Activated T-helper 2 cell treated with anti-CD3 and anti-CD28 coated beads, Interferon-gamma antibody, Interleukin-2, Interleukin-4, amounts not matched to agents 10 μg/mL and 5 μg/mL and 100 μg/mL, durations not matched to agents 14 hours and 24 hours and 36 hours (primary cell): ENCODE data around the gene EIF3B. TPM values are rescaled to one million over a fixed set of nuclear protein-coding genes. Genes with fewer than 3 reads are reported as not detected.
"Not testable (repeated sequence)": the region's sequence is repeated elsewhere in the genome, so short reads cannot be mapped to it uniquely, and the experiment has no call there.

Source experiments
- DNase-seq: peaks from one replicate; pipeline ENCODE4 v3.0.0; 2021; ENCODE audit warnings: low spot score
- H3K27ac Mint-ChIP-seq: one replicate; pipeline ENCODE4 v1.8.0; 2021; ENCODE audit warnings: mixed read lengths
- H3K27me3 Mint-ChIP-seq: one replicate; pipeline ENCODE4 v1.8.0; 2021; ENCODE audit warnings: low read depth, mixed read lengths
- H3K36me3 Mint-ChIP-seq: one replicate; pipeline ENCODE4 v1.8.0; 2021; ENCODE audit warnings: low read depth, mixed read lengths
- H3K4me1 Mint-ChIP-seq: one replicate; pipeline ENCODE4 v1.8.0; 2021; ENCODE audit warnings: low read depth, mixed read lengths
- H3K4me3 Mint-ChIP-seq: one replicate; pipeline ENCODE4 v1.8.0; 2021; ENCODE audit warnings: low read depth, mild to moderate bottlenecking, moderate library complexity, mixed read lengths
- H3K9me3 Mint-ChIP-seq: one replicate; pipeline ENCODE4 v1.8.0; 2021; ENCODE audit warnings: mixed read lengths
- intact Hi-C: fragments of 100-400 bp; cut with micrococcal nuclease; formaldehyde crosslinking; loops from one replicate; pipeline ENCODE4 v1.15.1; 2023
- total RNA-seq: library from RNA; stranded (reverse); gene quantifications from 2 replicates; pipeline ENCODE4 v1.2.3, GENCODE V29; 2022

The EIF3B gene
- total RNA-seq, 1 donor from 2014 or later: 242 TPM

DNA sequence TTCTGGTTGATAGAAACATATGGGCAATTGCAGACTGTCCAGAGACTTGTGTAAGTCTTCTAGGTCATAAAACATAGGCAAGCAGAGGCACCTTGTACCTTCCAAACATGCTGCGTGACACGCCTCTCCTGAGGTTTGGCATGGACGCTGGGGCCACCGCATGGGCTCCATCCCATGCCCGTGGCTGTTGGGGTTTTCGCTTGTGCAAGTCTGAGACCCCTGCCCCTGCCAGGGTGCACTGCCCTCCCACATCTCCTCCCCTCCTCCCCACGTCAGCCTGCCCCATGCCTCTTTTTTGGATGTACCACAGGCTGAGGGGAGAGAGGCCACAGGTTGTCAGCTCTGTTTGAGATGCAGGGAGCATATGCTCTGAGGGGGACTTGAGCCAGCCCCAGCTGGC is 19.0 kb downstream of the EIF3B start:
- intact Hi-C loops: no loop called here
- DNase-seq: no peak
- peaks cover 83% of the 10 kb centered on the region for H3K36me3 Mint-ChIP-seq
- H3K27me3 Mint-ChIP-seq: no peaks in the 10 kb centered on the region
- no peak overlapping the region for H3K4me3 Mint-ChIP-seq
- H3K27ac Mint-ChIP-seq: no peak overlapping the region
- H3K9me3 Mint-ChIP-seq: no peaks in the 10 kb centered on the region
- H3K4me1 Mint-ChIP-seq: no peaks in the 10 kb centered on the region

DNA sequence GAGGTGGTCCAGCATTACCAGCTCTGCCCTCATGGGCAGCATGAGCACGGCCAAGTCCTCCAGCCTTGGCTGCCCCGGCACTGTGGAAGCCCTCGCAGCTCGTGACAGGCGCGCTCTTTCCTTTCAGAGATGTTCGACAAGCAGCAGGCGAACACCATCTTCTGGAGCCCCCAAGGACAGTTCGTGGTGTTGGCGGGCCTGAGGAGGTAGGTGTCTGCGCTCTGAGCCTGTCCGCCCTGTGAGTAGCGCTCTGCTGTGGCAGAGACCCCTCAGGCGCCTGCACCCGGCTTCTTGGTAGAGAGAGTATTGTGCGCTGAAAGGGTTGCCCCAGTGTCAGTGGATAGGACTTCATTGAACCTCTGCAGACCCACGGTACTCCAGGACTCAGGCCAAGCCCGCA is 19.8 kb downstream of the EIF3B start:
- Mint-ChIP-seq H3K36me3 (peaks cover 83% of the 10 kb centered on the region), H3K4me1 (no peaks in the 10 kb centered on the region), H3K4me3 (no peak overlapping the region), H3K9me3 (no peaks in the 10 kb centered on the region), H3K27me3 (no peaks in the 10 kb centered on the region), H3K27ac (no peak overlapping the region)
- intact Hi-C loops: no loop called here
- no peak for DNase-seq

DNA sequence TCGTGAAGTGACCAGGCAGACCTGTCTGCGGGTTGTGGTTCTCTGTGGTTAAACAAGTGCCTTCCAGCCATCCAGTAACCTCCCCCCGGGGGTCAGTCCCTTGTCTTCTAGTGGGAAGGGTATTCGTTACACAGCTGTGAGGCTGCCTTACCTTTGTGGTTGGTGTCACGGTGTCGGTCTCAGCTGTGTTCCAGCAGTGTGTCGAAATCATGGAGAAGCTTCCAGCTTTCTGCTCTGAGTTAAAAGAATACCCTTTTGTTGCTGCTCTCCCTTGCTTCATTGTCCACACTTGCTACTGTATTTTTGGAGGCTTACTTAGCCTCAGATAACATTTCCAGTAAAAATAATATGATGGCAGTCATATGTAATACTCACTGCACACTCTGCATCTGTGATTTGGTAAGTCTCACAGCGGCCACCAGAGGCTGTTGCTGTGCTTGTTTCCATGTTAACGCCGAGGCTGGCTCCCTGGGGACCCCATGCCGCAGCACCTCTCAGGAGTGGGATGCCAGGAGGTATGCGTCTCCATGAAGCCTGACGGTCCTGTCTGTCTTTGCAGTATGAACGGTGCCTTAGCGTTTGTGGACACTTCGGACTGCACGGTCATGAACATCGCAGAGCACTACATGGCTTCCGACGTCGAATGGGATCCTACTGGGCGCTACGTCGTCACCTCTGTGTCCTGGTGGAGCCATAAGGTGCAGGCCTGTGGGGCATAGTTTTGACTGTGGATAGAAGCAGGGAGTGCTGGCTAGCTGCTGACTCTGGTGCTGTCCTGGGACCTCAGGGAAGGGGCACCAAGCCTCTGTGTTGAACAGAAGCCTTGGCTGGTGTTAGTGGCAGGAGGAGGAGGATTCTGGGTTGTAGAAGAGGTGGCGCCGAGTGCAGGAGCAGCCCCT is 20.5 kb downstream of the EIF3B start:
- Mint-ChIP-seq H3K4me1 (no peaks in the 10 kb centered on the region), H3K4me3 (no peak overlapping the region), H3K27me3 (no peaks in the 10 kb centered on the region), H3K36me3 (peaks cover 86% of the 10 kb centered on the region), H3K27ac (no peak overlapping the region), H3K9me3 (no peaks in the 10 kb centered on the region)
- intact Hi-C loops: no loop called here
- no peak for DNase-seq

DNA sequence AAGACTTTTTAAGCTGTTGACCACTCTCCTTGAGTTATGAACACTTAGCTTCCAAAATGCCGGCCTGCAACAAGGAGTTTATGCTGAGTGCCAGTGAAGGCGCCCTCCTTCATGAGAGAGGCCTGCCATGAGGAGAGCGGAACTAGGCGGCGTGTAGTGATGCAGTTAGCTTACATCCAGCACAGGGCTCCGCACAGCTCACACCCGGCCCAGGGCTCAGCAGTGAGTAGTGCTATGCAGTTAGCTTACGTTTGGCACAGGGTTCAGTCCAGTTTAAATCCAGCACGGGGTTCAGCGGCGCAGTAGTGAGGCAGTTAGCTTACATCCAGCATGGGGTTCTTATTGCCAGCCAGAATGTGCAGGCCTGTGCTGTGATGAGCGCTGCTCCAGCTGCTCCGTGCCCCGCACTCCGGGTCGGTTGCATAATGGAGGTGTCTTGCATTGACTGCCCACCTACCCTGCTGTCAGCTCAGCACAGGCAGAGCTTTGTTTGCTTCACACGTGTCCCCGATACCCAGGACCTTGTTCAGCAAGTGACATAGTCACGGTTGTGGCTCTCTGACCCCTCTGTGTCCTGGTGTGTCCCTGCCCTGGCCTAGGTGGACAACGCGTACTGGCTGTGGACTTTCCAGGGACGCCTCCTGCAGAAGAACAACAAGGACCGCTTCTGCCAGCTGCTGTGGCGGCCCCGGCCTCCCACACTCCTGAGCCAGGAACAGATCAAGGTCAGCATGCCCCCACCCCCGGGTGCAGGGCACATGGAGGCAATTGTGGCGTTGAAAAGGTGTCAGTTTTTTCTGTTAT is 21.9 kb downstream of the EIF3B start:
- Mint-ChIP-seq H3K4me1 (no peaks in the 10 kb centered on the region), H3K9me3 (no peaks in the 10 kb centered on the region), H3K27me3 (no peaks in the 10 kb centered on the region), H3K27ac (no peak overlapping the region), H3K4me3 (no peak overlapping the region), H3K36me3 (peaks cover 91% of the 10 kb centered on the region)
- no peak for DNase-seq
- intact Hi-C loops: no loop called here

DNA sequence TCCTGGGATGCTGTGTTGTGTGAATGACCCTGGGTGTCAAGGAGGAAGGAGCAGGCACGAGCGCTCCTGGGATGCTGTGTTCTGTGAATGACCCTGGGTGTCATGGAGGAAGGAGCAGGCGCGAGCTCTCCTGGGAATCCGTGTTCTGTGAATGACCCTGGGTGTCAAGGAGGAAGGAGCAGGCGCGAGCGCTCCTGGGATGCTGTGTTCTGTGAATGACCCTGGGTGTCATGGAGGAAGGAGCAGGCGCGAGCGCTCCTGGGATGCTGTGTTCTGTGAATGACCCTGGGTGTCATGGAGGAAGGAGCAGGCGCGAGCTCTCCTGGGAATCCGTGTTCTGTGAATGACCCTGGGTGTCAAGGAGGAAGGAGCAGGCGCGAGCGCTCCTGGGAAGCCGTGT is 22.9 kb downstream of the EIF3B start:
- H3K4me3 Mint-ChIP-seq, H3K4me1 Mint-ChIP-seq, H3K27ac Mint-ChIP-seq, intact Hi-C loops, H3K27me3 Mint-ChIP-seq, H3K9me3 Mint-ChIP-seq, DNase-seq: not testable (repeated sequence)
- peaks cover 87% of the 10 kb centered on the region for H3K36me3 Mint-ChIP-seq

DNA sequence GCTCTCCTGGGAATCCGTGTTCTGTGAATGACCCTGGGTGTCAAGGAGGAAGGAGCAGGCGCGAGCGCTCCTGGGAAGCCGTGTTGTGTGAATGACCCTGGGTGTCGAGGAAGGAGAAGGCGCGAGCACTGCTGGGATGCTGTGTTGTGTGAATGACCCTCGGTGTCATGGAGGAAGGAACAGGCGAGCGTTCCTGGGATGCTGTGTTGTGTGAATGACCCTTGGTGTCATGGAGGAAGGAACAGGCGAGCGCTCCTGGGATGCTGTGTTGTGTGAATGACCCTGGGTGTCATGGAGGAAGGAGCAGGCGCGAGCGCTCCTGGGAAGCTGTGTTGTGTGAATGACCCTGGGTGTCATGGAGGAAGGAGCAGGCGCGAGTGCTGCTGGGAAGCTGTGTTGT is 23.5 kb downstream of the EIF3B start:
- DNase-seq, H3K27ac Mint-ChIP-seq, H3K4me1 Mint-ChIP-seq, H3K9me3 Mint-ChIP-seq, H3K4me3 Mint-ChIP-seq, intact Hi-C loops, H3K27me3 Mint-ChIP-seq: not testable (repeated sequence)
- peaks cover 83% of the 10 kb centered on the region for H3K36me3 Mint-ChIP-seq

DNA sequence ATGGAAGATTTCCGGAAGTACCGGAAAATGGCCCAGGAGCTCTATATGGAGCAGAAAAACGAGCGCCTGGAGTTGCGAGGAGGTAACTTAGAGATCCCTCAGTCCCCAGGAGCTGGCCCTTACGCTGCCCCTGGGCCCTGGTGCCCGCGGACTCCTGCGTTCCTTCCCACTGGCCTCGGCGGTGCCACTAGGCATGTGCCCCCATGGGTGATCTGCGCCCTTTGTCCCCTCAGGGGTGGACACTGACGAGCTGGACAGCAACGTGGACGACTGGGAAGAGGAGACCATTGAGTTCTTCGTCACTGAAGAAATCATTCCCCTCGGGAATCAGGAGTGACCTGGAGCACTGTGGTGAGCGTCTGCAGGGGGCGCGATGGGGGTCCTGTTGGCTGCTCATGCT is 24.5 kb downstream of the EIF3B start:
- no peaks in the 10 kb centered on the region for H3K9me3 Mint-ChIP-seq
- no peak overlapping the region for H3K27ac Mint-ChIP-seq
- no peak overlapping the region for H3K4me3 Mint-ChIP-seq
- no peak for DNase-seq
- no peaks in the 10 kb centered on the region for H3K27me3 Mint-ChIP-seq
- no peaks in the 10 kb centered on the region for H3K4me1 Mint-ChIP-seq
- intact Hi-C loops: no loop called here
- H3K36me3 Mint-ChIP-seq: peaks cover 74% of the 10 kb centered on the region

DNA sequence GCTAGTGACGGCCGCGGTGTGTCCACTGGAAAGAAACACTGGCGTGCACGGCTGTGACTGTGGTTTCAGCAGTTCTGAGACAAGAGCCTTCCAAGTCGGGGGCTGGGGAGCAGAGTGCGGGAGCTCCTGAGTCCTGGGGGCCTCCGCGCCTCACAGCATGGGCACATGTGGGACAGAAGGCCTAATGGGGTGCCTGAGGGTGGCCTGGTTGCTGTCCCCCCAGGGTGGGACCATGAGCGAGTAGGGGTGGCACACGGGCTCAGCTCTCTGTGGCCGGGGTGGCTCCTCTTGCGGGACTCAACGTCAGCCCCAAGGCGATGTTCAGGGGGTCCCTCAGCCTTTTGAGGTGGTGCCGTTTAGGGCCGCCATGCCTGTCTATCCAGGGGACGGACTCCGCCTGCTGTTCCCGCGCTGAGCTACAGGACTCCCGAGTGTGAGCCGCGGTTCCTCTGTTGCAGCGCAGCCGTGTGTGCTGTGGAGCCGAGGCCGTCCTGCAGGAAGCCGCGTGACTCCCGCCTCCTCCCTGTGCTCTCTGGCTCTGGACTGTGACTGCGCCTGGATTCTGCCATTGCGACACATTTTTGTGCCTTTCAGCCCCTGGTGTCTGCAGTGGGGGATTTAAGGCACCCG is 25.3 kb downstream of the EIF3B start:
- peaks cover 69% of the 10 kb centered on the region for H3K36me3 Mint-ChIP-seq
- intact Hi-C loops: no loop called here
- no peak overlapping the region for H3K4me3 Mint-ChIP-seq
- DNase-seq: no peak
- no peaks in the 10 kb centered on the region for H3K4me1 Mint-ChIP-seq
- H3K27me3 Mint-ChIP-seq: no peaks in the 10 kb centered on the region
- no peaks in the 10 kb centered on the region for H3K9me3 Mint-ChIP-seq
- H3K27ac Mint-ChIP-seq: no peak overlapping the region

DNA sequence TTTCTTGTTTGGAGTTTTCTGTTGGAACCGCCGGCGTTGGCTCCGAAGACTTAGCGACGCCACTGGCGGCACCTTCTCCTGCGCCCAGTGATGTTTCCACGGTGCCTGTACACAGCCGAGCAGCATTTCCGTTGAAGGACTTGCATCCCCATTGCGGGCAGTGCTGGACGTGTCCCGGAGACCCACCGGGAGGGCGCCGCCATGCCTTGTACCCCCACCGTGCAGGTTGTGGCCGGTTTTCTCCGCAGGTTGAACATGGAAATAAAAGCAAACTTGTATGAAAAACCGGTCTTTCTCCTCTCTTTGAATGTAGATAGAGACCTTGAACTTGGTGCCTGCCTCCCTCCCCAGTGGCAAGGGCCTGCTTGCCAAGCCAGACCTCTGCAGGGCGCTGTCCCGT is 25.8 kb downstream of the EIF3B start:
- H3K9me3 Mint-ChIP-seq: no peaks in the 10 kb centered on the region
- no peak overlapping the region for H3K4me3 Mint-ChIP-seq
- H3K4me1 Mint-ChIP-seq: no peaks in the 10 kb centered on the region
- DNase-seq: no peak
- no peak overlapping the region for H3K27ac Mint-ChIP-seq
- no peaks in the 10 kb centered on the region for H3K27me3 Mint-ChIP-seq
- peaks cover 64% of the 10 kb centered on the region for H3K36me3 Mint-ChIP-seq
- intact Hi-C loops: no loop called here

DNA sequence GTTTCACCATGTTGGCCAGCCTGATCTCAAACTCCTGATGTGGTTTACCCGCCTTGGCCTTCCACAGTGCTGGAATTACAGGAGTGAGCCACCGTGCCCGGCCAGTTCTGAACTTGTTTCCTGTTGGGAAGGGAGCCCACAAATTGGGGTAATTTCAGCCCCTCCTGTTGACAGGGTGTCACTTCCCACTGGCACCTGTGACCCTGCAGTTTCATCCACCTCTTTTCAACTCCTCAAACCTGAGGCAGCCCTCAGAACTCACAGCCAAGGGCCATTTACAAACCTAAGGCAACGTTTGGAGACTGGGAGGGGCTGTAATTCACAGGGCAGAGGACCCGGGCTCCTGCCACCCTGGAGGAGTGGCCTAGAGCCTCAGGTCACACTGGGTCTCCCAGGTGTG is 26.6 kb downstream of the EIF3B start:
- Mint-ChIP-seq H3K4me3 (no peak overlapping the region), H3K27ac (no peak overlapping the region), H3K4me1 (no peaks in the 10 kb centered on the region), H3K27me3 (no peaks in the 10 kb centered on the region), H3K9me3 (no peaks in the 10 kb centered on the region), H3K36me3 (peaks cover 56% of the 10 kb centered on the region)
- intact Hi-C loops: no loop called here
- DNase-seq: no peak

DNA sequence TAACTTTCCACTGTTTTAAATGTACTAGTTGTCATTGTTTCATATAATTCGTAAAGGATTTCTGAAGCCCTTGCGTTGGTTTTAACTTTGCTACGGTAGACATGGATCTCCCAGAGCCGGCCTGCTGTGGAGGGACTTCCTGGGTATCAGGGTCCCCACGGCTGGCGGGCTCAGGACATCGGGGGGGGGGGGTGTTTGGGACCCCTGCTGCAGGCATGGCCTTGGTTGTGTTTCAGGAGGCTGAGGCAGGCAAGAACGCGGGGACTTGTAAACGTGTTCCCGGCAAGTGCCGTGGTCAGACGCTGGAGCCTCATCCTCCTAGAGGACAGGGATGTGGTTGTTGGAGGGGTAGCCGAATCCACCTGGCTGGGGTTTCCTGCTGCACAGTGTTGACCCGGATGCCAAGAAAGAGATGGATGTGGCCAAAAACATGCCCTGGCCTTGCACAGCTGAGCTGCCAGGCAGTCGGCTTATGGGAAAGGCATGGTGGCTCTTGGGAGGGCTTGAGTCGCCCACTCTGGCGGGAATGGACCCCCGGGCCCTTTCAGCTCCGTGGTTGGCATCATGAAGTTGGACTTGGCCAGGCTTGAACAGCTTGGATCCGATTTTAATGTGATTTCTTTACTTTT is 27.4 kb downstream of the EIF3B start:
- Mint-ChIP-seq H3K27me3 (no peaks in the 10 kb centered on the region), H3K4me1 (no peaks in the 10 kb centered on the region), H3K36me3 (peaks cover 49% of the 10 kb centered on the region), H3K4me3 (no peak overlapping the region), H3K9me3 (no peaks in the 10 kb centered on the region), H3K27ac (no peak overlapping the region)
- intact Hi-C loops: no loop called here
- DNase-seq: no peak

DNA sequence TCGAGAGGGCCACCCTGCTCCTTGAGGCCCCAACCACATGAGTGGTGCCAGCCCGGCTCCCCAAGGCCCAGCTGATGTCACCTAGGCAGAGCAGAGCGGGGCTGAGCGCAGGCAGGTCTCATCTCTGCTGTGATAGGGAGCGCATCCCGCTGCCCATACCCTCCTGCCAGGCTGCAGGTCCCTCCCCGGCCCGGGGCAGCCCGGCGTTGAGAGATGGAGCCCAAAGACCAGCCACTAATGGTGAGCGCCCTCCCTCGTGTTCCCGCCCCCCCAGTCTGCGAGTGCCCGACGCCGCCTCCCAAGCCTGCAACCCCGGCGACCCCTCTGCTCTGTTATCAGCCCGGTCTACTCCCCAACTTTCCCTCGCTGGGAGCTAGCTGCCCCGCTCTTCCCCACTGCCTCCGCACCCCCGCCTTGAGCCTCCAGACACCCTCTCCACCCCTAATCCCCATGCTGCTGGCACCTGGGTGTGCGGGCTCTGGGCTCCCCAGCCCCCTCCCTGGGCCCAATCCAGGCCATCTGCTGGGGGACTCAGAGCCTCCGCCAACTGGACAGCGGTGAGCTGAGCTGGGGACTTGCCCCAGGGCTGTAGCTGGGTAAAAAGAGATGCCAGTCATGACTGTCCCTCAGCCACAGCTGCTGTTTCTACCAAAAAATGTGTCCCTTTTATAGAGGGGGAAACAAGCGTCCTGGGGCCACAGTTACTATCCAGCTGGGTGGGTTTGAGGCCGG is 29.1 kb downstream of the EIF3B start:
- Mint-ChIP-seq H3K4me1 (no peaks in the 10 kb centered on the region), H3K36me3 (peaks cover 37% of the 10 kb centered on the region), H3K27ac (no peak overlapping the region), H3K9me3 (no peaks in the 10 kb centered on the region), H3K4me3 (no peak overlapping the region), H3K27me3 (no peaks in the 10 kb centered on the region)
- no peak for DNase-seq
- intact Hi-C loops: loop anchor here (1.0 kb wide), 1 partner anchor 48 kb away; no protein-coding TSS in a partner anchor
